Fibroblast of peridontal ligament (primary cell): ENCODE measurements around the gene BTBD9.

Source experiments
- DNase-seq: peaks from one replicate; pipeline ENCODE4 v3.0.0-alpha.2; 2010; ENCODE audit errors: extremely low read depth

BTBD9 gene

DNA sequence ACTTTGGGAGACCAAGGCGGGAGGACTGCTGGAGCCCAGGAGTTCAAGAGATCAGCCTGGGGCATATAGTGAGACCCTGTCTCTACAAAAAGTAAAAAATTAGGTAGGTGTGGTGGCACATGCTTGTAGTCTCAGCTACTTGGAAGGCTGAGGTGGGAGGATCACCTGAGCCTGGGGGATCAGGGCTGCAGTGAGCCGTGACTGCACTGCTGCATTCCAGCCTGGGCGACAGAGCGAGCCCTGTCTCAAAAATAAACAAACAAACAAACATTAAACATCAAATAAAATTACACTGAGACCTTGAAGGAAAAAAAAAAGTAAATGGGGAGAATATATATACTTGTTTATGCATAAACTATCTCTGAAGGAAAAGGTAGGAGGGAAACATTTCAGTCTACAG, 432.4 kb downstream of the BTBD9 start:
- DNase-seq: no peak

DNA sequence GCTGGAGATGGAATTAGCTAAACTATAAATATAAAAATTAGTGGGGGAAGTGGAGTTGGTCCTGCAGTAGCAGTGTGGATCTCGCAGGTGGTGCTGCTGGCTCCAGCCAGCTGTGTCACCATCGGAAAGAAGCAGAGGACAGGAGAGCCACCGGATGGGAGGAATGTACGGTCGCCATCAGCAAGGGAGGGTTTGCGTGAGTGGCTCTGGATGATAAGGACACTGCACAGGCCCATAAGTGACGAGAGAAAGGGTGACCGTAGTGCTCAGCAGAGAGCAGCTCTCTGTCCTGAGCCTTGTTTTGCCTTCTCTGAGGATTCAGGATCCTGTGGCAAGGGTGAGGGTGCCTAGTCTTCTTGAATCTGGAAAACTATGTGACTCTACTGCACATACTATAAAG, 441.5 kb downstream of the BTBD9 start:
- DNase-seq: no peak

DNA sequence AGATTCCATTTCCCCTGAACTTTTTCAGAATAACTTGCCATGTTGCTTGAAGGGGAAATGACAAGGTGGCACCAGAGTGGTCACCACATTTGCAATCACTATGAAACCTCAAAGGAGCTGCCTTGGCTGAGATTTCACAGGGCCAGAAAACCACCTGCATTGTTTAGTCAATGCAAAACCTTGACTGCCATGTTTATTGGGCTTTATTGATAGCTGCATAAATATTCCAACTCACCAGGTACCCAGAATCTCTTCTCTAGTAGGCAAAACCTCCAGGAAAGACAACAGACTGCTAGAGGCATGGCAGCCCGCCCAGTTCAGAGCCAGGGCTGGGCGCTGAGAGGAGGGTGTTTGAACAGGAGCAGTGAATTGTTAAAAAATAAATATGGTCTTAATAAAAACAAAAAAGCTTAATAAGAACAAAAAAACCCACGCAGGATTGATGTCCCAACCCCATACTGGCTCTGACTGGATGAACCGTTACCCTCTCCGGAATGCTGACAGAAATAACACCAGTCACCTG, 444.6 kb downstream of the BTBD9 start:
- DNase-seq: no peak

DNA sequence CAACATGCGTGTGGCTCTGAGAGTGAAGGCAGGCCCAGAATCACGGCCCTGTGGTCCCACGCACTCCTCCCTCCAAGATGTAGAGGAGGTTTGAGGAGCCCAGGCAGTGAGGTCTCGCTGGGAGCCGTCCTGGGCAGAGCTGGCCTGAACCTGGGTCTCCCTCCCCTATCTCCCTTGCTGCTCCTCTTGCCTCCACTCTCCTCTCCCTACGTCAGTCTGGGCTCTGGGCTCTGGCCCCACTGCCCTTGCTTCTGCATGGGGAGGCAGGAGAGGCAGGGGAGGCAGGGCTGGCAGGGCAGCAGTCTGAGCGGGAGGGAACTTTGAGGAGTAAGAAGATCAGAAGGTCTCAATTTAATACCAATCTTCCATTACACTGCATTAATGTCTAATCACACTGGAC, 445.1 kb downstream of the BTBD9 start:
- no peak for DNase-seq

DNA sequence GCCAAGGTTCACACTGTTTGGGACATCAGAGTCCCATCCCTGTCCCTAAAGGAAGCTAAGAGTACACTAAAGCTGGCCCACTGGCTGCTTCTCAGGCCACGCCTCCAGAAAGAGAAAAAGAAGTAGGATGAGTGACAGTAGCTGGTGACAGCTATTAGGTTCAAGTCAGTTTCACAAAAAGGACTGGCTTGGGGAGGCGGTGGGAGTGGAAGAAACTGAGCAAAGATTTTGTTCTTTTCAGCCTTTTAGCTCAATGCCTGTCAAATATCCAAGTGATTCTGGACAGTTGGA, 445.5 kb downstream of the BTBD9 start:
- DNase-seq: no peak

DNA sequence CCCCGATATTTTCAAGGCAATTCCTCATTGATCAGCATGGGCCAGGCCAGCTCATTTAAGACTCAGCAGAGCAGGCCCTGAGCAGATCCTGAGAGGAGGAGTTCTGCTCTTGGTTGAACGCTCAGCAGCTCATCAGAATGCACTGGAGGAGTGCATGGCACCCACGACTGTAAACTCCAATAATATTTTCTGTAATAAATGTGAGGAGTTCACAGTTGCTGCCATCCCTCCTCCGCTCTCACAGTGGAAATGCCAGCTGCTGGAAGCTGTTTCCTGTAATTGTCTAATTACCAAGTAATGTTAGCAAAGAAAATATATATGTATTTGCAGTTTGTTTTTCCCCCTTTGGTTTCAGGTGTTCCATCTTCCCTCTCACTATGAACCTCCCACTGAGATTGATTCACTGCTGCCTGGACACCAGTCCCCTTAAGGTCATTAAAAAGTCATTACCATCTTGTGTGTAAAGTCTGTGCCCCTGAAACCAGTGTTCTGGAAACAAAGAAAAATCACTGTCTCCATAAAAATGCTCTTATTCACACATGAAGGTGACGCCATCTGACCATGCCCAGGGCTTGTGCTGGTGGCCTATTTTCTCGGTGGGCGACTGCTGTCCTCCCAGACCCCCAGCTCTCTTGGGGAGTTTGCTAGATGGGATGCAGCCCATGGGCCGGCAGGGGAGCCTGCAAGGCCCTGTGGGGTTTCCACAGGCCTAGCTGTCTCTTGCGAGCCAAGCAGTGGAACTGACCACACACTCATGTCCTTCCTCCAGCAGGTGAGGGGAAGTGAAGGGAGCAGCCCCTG, 446.0 kb downstream of the BTBD9 start:
- no peak for DNase-seq

DNA sequence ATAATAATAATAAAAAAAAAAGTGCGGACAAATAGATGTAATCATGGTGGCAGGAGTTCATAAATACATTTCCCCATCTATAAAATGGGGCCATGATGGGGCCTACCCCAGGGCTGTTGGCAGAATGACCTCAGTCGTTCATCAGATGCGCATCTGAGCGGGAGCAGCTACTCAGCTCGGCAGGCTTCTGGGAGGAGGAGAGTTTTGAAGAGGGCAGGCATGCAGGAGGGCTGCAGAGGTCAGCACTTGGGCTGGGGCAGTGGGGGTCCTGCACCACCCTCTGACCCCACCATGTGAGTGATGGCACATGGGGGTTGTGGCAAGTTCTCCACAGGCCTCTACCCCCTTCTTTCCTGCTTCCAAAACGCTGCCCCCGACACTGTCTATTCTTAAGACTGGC, 446.7 kb downstream of the BTBD9 start:
- DNase-seq: no peak

DNA sequence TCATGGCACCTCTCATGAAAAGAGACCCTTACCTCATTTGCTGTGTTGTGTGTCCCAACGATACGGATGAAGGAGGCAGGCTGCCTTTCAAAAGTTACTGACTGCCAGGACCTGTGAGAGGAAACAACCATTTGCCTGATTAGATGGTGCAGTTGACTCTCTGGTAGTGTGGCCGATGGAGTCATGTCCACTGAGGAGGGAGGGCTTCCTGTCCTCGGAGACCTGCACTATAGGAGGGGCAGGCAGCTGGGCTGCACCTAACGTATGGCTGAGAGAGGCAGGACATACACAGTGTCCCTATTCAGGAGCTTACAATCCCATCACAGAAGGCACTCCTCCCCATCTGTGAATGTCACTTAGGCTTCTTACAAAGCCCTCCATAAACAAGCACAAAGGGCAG, 447.2 kb downstream of the BTBD9 start:
- DNase-seq: no peak

DNA sequence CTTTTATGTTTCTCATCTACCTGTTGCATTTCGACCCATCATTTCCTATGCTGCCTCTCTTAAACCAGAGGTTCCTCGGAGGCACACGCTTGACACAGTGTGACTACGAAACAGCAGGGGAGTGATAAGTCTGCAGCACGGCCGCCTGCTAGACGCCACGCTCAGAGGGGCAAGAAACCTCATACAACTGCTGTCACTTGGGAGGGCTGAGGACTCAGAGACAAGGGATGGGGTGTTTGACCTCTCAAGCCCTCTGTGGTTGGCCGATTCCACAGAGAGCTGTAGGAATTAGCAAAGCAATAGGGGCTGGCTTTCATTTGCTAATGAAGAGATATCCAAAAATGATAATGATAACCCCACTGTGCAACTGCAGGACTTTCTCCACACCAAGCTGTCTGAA, 447.7 kb downstream of the BTBD9 start:
- DNase-seq: no peak

DNA sequence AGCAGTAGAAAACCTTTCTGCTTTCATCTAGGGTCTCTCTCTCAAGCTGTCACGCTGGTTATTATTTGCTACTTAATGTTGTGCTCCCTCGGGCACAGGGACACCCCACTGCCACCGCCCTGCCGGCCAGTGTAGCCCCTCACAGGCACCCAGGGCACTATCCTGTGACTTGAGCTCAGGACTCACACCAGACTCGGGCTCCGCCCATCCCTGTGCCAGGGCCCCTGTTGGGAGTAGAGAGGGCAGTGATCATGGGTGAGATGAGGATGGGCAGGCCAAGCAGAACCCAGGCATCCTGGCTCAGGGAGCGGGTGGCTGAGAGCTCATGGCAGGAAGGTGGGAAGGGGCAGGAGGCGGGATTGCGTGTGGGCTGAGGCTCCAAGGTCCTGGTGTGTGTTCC, 448.3 kb downstream of the BTBD9 start:
- DNase-seq: no peak

DNA sequence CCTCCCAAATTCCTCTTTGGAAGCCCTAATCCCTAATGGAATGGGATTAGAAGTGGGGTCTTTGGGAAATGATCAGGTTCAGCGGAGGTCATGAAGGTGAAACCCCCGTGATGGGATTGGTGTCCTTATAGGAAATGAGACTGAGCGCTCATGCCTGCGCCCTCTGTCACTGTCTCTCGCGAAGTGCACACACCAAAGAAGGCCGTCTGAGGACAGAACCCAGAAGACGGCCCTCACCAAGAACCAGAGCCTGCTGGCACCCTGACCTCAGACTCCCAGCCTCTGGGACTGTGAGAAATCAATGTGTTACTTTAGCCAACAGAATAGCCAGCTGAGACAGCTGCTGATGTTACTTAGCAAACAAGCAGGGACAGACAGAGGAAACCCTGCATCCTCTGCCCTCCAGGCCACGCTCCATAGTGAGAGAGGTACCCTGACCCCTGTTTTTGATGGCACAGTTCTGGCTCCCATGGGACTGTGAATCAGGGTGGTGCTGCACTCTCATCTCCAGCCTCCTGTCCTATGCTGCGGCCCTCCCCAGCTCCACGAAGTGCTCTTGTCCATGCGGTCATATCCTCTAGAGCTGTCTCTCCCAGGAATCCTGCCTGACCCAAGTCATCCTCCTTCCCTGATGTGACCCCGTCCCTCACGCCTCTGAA, 450.9 kb downstream of the BTBD9 start:
- DNase-seq: no peak

DNA sequence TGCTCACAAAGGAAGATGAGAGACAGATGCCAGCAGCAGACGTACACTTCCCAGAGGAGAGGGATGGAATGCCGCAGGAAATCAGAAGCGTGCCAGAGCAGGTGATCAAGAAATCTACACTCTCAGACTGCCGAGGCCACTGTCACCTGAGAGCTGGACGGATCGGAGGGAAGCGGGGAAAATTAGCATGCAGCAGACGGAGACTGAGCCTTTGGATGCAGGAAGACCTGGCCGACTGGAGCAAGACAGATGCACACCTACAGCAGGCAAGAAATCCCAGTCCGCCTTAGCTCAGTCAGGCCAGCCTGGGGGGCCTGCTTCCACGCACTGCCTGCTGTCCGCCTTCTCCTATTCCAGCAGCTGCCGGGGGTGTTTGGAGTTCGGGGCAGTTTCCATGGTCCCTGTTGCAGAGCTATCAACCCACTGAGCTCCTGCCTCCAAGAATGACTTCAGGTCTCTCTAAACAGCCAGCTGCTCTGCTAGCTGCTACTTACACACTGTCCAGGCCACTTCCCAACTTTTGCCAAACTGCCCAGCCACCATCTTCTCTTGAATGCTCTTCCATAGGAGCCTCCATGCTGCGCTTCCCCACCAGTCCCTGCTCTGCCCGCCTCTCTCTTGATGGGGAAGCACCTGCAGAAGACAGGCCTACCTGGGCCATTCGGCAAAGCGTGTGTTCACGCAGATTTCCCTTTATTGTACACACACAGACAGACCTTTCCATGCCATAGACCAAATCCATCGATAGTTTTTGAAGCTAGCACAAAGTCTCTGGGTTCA, 451.7 kb downstream of the BTBD9 start:
- DNase-seq: no peak

DNA sequence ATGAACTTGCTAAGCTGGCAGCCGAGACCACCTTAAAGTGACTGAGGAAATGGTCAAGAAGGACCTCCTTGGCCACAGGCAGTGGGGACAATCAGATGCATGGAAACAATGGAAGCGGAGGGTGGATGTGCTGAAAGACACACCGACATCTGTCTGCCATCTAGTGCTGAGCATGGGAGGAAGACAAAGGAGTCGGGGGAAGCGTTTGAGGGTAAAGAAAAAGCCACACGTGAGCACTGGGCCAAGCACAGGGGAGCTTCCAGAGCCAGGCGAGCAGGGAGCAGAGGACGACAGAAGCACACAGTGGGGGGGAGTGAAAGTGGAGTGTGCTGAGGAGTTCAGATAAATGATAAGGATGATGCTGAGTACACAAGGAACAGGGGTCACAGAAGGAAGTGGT, 452.4 kb downstream of the BTBD9 start:
- DNase-seq: no peak

DNA sequence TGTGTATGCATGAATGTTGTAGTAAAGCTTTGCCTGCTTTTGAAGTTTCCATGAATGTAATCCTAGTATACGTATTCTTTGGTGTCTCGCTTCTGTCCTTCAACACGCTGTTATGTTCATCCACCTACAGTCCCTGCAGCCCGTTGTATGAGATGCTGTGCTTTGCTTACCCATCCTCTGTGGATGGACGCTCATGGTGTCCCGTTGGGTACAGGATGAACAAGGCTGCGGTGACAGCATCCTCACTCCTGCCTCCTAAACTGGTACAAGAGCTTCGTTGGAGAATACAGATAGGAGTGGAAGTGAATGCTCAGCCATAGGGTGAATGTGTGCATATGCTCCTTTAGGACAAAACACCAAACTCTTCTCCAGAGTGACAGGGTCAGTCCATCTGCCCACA, 454.0 kb downstream of the BTBD9 start:
- no peak for DNase-seq

DNA sequence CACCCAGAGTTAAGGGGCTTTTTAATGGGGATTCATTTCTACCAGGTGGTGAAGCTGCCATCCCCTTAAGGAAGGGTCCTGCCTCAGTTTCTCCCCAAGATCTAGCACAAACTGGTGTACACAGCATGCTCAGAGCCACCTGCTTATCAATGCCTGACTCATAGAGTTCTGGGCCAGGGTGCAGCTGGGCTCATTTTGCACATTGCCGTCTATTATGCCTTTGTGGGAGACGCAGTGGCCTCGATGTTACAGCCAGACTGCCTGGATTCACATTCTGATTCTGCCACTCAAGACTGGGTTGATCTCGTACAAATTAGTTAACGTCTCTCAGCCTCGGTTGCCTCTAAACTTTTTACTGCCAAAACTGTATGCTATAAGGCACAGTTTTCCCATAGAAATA, 454.5 kb downstream of the BTBD9 start:
- no peak for DNase-seq

DNA sequence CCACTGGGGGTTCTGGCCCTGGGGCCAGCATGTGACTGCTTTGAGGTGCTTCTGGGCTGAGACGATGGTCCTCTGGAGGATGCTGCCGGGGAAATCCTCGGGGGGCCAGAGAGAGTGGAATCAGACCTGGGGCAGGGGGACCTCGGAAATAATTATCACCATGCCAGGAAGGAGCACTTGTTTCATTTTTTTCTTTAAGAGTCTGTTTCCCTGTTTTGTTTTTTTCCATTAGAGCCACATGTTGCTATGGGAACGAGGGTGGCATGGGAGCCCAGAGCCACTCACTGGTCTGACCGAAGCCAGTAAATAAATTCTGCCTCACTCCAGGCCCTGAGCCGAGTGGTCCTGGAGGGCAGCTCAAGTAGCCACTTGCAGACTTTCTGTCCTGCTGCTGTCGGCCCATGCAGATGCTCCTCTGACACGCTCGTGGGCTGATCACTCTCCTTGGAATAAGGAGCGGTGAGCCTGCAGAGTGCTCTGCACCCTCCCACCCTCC, 455.1 kb downstream of the BTBD9 start:
- no peak for DNase-seq

DNA sequence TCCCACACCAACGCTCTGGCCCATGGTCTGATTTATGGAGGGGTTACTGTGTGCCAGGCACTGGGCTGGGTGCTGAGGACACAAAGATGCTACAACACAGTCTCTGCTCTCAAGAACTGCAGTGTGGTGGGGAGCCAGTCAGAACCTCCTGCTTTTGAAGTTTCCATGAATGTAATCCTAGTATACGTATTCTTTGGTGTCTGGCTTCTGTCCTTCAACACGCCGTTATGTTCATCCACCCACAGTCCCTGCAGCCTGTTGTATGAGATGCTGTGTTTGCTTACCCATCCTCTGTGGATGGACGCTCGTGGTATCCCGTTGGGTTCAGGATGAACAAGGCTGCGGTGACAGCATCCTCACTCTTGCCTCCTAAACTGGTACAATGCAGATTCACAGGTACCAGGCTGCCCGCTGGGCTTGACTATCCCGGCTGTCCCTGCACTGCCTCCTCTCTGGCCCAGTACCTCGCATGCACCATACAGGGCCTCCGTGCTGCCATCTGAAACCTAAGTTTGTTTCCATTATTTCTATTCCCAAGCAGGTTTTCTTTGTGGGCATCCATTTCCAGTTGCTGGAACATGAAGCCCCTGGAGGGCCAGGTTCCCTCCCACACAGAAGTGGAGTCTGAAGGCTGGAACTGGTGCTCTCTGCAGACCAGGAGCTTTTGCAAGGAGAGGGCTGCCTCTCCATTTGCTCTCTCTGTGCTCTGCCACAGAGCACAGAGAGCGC, 455.7 kb downstream of the BTBD9 start:
- no peak for DNase-seq

DNA sequence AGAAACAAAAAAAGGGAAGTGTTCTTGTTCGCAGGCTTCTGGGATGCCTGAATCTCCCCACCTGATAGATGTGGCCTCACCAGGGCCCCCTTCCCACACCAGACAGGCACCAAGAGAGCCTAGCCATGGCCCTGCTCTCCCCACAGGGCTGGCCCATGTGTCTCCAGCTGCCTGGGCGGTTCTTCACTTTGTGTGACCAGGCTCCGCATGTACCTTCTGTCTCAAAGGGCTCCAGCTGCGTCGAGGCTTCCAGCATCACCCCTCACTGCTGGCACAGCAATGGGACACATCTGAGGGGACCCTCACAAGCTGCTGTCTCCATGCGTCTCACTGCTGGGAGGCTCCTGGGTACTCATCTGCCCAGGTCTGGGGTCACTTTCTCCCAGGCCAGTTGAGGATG, 457.3 kb downstream of the BTBD9 start:
- no peak for DNase-seq

DNA sequence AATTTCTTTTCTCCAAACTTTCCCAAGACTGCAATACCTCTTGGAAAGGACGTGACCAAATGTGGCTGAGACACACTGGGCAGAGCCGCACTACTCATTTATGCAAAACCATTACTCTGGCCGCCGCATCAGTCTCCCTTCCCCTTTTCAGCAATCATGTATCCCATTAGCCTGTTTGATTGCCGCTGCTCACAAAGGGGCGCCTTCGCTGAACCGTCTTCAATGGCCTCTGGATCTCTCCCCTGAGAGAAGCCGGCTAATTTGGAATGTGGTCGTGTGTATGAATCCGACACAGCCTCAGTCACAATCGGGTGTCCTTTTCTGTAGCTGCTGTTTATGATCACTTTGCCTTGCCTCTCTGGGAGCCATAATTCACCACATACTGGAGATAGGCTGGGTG, 459.1 kb downstream of the BTBD9 start:
- no peak for DNase-seq

DNA sequence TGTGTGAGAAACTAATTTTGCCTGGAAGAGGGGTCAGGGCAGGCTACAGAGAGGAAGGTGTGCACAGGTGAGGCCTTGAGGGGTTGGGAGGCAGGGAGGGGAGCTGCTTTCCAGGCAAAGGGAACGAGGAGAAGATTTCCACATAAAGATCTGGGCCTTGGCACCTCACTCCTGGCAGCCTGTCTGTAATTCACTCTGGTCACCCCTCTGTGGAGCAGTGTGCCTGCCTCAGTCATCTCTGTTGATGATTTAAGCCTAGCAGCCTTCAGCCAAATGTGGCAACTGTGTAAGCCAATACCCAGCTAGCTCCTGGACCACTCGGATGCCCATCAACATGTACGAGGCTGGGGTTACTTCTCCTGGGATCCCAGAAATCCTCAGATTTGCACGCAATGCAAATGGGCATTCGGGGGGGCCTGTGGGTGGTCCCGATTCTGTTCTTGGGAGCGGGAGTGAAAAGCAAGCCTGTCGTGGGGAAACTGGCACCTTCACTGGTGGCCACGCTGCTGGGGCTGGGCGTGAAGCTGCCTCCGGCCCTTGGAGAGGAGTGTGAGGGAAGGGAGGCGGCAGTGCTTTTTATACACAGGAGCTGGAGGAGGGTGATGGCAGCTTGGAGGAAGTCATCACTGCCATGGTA, 459.8 kb downstream of the BTBD9 start:
- DNase-seq: no peak

DNA sequence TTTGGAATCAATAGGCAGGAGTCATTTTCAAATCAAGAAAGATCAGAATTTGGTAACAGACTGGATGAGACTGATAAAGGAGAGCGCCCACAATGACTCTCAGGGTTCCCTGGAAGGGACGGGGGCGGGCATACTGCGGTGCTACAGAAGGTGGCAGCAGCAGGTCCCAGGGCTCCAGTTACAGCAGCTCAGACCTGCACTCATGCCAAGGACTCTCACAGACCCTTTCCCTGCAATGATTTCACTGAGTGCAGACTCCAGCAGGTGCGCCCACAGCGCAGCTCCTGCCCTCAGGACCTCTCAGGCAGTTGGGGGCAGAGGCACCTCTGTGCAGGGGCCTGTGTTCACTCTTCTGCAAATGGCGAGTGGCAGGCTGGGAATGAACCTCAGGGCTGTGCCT, 460.4 kb downstream of the BTBD9 start:
- no peak for DNase-seq

DNA sequence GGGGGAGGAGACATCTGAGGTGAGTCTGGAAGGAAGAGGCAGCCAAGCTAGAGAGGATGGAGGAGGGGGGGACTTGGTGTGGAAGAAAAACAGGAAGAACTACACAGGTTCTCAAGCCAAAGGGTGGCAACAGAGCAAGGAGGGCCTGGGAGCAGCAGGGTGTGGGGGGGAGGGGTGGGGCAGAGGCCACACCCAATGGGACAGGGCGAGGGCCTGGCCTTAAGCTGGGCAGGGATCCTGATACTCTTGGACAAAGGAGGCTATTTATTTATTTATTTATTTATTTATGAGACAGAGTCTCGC, 461.2 kb downstream of the BTBD9 start:
- no peak for DNase-seq
